NCI-H2171 treated with DMSO at 0.1 percent for 48 hours (cell line): ENCODE data around the gene RPN2.
A peak's percentile ranks its signal among the peaks of the same experiment; 100 is the strongest.

Experiments used
- DNase-seq: peaks from one replicate; lab custom pipeline; 2025; lab: John Stamatoyannopoulos, UW

Gene RPN2

GRCh38 chr20:37185686-37186085 is 6.6 kb downstream of the RPN2 start:
- no peak for DNase-seq

GRCh38 chr20:37188787-37189186 is 9.7 kb downstream of the RPN2 start:
- DNase-seq = no peak

- no peak for DNase-seq
These were observed 10.4 kb downstream of the RPN2 start for GRCh38 chr20:37189416-37190016.

- DNase-seq = no peak
These were observed 11.4 kb downstream of the RPN2 start for GRCh38 chr20:37190354-37191112.

GRCh38 chr20:37192137-37192854 is 13.2 kb downstream of the RPN2 start:
- DNase-seq = peak; percentile 90

GRCh38 chr20:37193226-37193625 is 14.1 kb downstream of the RPN2 start:
- no peak for DNase-seq

GRCh38 chr20:37193821-37194220 is 14.7 kb downstream of the RPN2 start:
- DNase-seq = no peak

GRCh38 chr20:37194621-37195417 is 15.7 kb downstream of the RPN2 start:
- DNase-seq = no peak

- DNase-seq = no peak
These were observed 20.0 kb downstream of the RPN2 start for GRCh38 chr20:37198932-37199660.

- no peak for DNase-seq
These were observed 21.2 kb downstream of the RPN2 start for GRCh38 chr20:37200376-37200775.

- DNase-seq = no peak
These were observed 22.0 kb downstream of the RPN2 start for GRCh38 chr20:37200926-37201826.

GRCh38 chr20:37201827-37202162 is 22.7 kb downstream of the RPN2 start:
- no peak for DNase-seq

GRCh38 chr20:37202267-37202943 is 23.3 kb downstream of the RPN2 start:
- peak; percentile 43 for DNase-seq

GRCh38 chr20:37204056-37204455 is 24.9 kb downstream of the RPN2 start:
- no peak for DNase-seq

GRCh38 chr20:37205130-37205529 is 26.0 kb downstream of the RPN2 start:
- DNase-seq = no peak

- DNase-seq = no peak
These were observed 26.7 kb downstream of the RPN2 start for GRCh38 chr20:37205794-37206193.

- DNase-seq = no peak
These were observed 28.0 kb downstream of the RPN2 start for GRCh38 chr20:37207171-37207570.

GRCh38 chr20:37209193-37209592 is 30.1 kb downstream of the RPN2 start:
- DNase-seq = no peak

- no peak for DNase-seq
These were observed 30.7 kb downstream of the RPN2 start for GRCh38 chr20:37209661-37210314.

- DNase-seq = no peak
These were observed 39.3 kb downstream of the RPN2 start for GRCh38 chr20:37218441-37218840.
